ENCODE measurements around the gene BPIFA3.
"Not testable (repeated sequence)": the region's sequence is repeated elsewhere in the genome, so short reads cannot be mapped to it uniquely, and the experiment has no call there.

BPIFA3 gene

GRCh38 chr20:33217052-33217451 lies at the start of gene BPIFA3:
Gene BPIFA3, plus strand, starts transcription at chr20:33217352. Its CDS starts 185 bp downstream, at chr20:33217537.
- DNase-seq, result no peak

DNA sequence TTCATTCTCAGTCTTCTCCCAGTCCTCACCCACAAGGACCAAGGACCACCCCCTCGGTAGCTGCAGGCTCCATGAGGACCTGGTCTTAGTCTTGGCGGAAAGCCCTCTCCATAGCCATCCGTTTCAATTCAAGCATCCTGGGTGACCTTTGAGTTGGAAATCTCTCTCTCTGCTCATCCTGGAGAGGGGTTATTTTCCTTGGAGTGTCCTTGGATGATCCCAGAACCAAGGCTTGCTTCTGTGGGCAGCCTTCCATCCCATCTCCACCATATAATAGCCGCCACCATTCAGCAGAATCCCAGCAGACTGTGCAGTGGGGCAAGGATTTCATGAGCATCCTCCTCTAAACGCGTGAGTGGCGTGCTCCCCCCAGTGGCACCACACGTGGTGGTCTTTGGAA lies 49.3 kb upstream of the BPIFA3 start, which contains the start of gene BPIFA2:
TSS of gene BPIFA2 (plus strand) at position 301 of the 400 bp plus-strand sequence. CDS start 987 bp downstream, outside the sequence.
- DNase-seq, result no peak

DNA sequence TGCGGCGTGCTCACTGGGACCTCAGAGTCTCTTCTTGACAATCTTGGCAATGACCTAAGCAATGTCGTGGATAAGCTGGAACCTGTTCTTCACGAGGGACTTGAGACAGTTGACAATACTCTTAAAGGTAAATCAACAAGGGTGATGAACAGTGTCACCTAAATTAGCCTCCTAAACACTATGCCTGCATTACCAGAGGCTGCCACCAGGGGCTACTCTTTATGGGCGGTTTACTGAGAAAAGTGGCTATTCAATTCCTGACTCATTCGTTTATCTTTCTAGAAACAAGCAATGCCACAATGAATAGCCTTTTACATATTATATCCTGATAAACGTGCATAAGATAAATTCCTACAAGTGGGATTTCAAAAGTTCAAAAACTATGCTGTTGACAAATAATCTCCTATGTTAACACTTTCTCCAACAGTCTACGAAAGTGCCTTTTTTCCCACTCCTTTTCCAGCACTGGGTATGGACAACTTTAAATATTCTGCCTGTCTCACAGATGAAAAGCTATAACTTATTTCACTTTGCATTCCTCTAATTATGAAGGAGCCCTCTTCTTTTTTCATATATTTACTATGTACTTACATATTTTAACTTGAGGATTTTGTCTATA lies 47.9 kb upstream of the BPIFA3 start:
- DNase-seq, result no peak

DNA sequence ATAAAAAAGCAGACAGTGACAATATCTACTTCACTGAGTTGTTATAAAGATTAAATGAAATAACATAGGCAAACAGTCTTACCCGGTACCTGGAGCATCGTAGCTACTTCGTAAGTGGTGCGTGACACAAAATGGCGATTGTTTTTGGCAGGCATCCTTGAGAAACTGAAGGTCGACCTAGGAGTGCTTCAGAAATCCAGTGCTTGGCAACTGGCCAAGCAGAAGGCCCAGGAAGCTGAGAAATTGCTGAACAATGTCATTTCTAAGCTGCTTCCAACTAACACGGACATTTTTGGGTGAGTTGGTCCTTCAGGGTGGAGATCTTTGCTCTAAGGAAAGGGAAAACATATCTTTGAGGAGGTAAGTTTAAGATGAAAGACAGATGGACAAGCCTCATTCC lies 44.4 kb upstream of the BPIFA3 start:
- no peak for DNase-seq

DNA sequence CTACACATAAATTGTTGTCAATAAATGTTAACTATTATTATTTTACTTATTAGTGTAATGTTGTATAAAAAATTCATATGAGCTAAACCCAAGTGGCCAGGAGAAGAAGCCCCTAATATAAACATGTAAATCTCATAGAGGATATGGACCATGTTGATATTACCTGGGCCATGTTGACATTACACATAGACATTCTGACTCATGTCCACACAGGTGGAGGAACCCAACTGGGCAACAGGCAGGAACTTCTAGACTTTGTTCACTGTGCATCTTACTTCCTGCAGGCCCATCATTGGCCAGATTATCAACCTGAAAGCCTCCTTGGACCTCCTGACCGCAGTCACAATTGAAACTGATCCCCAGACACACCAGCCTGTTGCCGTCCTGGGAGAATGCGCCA lies 42.0 kb upstream of the BPIFA3 start:
- DNase-seq, result no peak

DNA sequence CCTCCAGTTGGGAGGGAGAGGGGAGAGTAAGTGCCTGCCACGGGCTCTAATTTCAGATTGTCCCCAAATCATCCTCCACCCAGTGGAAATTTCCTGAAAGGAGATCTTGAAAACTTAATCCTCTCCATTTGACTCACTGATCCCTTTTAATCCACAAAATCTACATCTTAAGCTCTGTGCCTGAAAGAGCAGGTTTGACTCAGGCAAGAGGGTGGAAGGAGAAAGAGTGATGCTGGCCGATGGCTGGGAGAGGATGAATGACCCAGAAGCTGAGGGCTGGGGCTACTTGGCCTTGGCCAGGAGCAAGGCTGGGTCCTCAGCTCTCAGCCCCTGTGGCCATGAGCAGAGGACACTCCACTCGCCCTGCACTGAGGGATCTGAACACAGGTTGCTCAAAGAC lies 41.1 kb upstream of the BPIFA3 start:
- DNase-seq, result no peak

DNA sequence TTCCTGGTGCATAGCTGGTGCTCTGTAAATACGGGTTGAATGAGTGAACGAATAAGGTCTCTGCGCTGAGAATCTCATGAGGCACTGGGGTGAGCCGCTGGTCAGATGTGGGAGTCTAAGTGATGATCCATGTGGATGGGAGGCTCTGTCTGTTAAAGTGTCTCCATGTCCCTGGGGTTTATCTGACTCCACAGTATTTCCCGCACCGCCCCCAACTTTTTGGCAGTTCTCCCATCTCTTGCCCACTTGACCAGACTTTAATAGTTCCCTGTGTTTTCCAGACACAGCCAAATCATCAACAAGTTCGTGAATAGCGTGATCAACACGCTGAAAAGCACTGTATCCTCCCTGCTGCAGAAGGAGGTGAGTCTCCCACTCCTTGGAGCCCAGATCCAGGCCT lies 39.3 kb upstream of the BPIFA3 start:
- no peak for DNase-seq

DNA sequence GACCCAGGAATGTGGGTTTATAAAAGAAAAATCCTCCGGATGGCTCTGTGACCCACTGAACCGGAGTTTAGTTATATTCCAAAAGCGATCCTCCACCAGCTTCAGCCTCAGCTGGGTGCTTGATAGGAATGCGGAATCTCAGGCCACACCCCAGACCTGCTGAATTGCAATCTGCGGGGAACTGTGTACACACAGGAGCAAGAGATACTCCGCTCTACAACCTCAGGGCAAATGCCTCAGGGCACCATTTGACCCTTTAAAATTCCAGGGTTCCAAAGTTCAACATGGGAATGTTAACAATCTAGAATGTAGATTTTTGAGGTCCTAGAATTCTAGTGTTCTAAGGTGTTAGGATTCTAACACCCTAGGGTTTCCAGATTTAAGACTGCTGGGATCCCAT lies 38.4 kb upstream of the BPIFA3 start:
- DNase-seq, result no peak

DNA sequence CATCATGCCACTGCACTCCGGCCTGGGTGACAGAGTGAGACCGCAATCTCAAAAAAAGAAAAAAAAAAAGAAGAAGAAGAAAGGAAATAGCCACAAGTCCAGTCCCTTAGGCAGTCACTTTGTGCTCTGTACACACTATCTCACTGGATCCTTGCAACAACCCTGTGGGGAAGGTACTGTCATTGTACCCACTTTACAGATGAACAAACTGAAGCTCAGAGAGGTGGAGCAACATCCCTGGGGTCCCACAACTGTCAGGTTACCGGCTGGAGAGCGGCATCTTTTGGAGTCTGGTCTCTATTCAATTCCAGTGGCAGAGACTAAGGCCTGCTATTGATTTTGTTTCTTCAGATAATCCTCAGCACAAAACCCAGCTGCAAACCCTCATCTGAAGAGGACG lies 37.0 kb upstream of the BPIFA3 start:
- DNase-seq, result no peak

GRCh38 chr20:33181482-33182093 lies 35.6 kb upstream of the BPIFA3 start:
- DNase-seq, result no peak

DNA sequence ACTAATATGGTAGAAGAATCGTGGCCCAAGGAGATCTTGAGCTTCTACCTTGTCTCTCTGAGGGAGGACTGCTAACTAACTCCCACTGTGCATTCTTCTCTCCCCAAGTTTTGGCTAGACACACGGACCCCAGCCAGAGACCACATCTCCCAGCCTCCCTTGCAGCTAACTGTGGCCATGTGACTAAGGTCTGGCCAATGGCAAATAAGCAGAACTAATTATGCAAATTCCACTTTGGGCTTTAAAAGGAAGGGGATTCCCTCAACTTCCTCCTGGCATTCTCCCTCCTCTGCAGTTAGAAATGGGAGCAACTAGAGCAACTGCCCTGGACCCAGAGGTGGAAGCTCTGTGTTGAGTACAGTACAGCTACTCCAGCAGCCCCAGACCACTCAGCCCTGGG lies 33.8 kb upstream of the BPIFA3 start:
- DNase-seq, result no peak

- DNase-seq, result not testable (repeated sequence)
These were observed 32.0 kb upstream of the BPIFA3 start for GRCh38 chr20:33185031-33185590.

GRCh38 chr20:33187491-33187890 lies 29.7 kb upstream of the BPIFA3 start:
- no peak for DNase-seq

DNA sequence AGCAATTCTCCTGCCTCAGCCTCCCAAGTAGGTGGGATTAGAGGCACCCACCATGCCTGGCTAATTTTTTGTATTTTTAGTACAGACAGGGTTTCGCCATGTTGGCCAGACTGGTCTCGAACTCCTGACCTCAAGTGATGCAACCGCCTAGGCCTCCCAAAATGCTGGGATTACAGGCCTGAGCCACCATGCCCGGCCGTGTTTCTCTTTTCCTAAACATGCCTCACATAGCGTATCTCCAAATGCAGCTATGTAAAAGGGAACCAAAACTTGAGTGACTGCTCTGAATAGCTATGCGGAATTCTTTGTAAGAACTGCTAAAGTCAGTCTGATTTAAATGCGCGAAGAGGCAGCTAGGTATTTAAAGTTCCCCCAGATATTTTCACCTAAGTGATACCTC lies 28.7 kb upstream of the BPIFA3 start:
- DNase-seq, result no peak

DNA sequence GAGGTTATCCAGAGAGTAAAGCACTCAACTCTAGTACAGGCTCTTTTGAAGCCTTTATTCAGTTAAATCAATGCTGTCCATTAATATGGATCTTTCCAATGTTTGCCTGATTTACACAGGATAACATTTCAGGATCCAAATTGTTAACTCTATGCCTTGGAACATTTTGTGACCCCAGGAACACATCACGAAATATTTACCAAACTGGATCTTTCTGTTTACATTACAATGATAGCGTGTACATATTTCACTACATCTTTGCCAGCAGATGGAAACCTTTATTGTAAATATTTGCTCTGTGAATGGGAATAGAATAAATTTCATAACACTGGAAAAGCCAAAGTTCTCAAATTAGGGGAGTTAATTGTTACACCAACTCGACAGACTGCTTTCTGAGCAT lies 25.7 kb upstream of the BPIFA3 start:
- DNase-seq, result no peak

DNA sequence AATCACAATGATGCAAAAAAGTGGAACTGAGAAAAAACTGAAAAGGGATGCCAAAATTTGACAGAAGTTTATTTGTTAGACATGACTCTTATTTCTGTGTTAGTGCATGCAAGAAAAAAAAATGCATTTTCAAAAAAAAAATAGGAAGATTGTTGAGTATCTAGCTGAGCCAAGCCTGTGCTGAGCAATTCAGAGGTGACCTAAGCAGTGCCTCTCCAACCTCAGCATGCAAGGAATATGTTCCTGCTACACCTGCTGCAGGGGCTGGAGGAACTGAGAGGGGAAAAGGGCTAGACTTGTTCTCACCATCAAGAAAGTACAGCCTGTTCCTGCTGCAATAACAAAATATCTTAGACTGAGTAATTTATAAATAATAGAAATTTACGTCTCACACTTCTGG lies 25.2 kb upstream of the BPIFA3 start:
- no peak for DNase-seq

DNA sequence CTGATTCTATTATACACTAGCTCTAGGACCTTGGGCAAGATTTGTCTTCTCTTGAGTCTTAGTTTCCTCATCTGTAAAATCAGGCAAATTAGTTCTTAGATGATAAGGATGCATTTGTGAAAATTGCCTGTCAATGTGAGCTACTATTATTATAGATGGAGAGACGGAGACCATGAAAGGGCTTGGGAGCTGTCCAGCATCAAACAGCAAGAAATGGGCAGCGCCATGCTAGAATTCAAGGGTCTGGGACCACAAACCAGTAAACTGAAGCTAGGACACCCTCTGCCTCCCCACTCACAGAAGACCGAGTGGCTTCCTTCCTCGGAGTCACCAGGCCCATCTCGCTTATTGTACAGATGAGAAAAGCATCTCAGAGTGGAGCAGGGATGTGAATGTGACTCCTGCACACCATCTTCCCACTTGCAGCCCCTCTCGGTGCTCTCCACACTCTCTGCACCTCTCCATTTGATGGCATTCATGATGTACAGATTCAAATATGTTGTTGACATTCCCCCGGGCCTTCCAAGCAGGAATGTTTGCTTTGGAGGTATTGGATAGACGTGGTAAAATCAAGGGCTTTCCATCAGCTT lies 24.1 kb upstream of the BPIFA3 start:
- no peak for DNase-seq

GRCh38 chr20:33199026-33199425 lies 18.1 kb upstream of the BPIFA3 start:
- DNase-seq, result no peak

- no peak for DNase-seq
These were observed 14.7 kb upstream of the BPIFA3 start for GRCh38 chr20:33202451-33202850.

DNA sequence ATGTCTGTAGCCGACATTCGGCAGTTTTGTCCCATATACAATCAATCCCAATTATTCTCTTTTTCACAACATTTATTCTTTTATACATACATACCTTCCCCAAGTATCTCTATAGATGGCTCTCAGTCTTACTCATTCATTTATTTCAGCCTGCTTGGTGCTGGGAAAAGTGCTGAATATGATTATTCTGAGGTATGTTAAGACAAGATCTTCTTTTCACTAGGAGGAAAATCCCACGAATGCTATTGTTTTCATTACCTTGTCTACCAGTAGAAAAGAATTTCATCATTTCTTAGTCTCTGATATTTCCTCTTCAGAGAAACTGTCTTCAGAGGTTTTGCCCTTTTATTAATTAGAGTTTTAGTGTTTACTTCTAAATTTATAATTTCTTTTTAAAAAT lies 13.7 kb upstream of the BPIFA3 start:
- no peak for DNase-seq

DNA sequence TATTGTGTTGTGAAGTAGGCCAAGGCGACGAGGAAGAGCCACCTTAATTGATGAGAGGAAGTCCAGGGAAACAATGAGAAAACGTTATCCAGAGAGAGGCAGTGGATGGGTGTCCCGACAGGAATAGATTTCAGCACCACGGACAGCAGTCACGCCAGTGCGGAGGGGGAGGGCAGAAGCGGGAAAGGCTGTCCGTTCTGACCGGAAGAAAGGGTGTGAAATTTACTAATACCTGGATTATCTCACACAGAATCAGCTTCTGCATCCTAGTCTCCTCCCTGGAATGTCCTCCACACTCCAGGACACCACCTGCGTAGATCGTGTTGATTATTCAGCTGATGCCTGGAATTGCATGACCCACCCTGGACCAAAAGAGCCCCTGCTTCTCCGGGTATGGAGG lies 7.4 kb upstream of the BPIFA3 start:
- no peak for DNase-seq

- DNase-seq, result no peak
These were observed 6.8 kb upstream of the BPIFA3 start for GRCh38 chr20:33210371-33210770.

GRCh38 chr20:33211817-33212424 lies 5.2 kb upstream of the BPIFA3 start:
- DNase-seq, result peak; percentile 60

- no peak for DNase-seq
These were observed 7.2 kb downstream of the BPIFA3 start for GRCh38 chr20:33224399-33224798.

All from COR-L47 (cell line).